HG03565 (cell line): ENCODE measurements around the gene MSRB1.

ENCODE experiments used
- ATAC-seq: cut with Tn5 transposase; IDR thresholded peaks from one replicate; pipeline ENCODE4 v1.9.1; 2021; ENCODE audit warnings: mild to moderate bottlenecking, moderate library complexity; ENCODE audit not compliant: unreplicated experiment

The MSRB1 gene

GRCh38 chr16:1979271-1980029 is 36.5 kb upstream of the MSRB1 start:
- ATAC-seq, result no peak

GRCh38 chr16:1978476-1979120 is 35.6 kb upstream of the MSRB1 start:
- no peak for ATAC-seq

- ATAC-seq, result no peak
Measured at GRCh38 chr16:1977875-1978268, 34.9 kb upstream of the MSRB1 start.

GRCh38 chr16:1976951-1977874 is 34.2 kb upstream of the MSRB1 start:
- no peak for ATAC-seq

GRCh38 chr16:1976216-1976520 is 33.2 kb upstream of the MSRB1 start:
- no peak for ATAC-seq

- ATAC-seq, result no peak
Measured at GRCh38 chr16:1975432-1976215, 32.6 kb upstream of the MSRB1 start.

GRCh38 chr16:1974157-1975070 is 31.4 kb upstream of the MSRB1 start:
- ATAC-seq, result no peak

- no peak for ATAC-seq
Measured at GRCh38 chr16:1973461-1974156, 30.6 kb upstream of the MSRB1 start.

GRCh38 chr16:1972490-1972877 is 29.5 kb upstream of the MSRB1 start:
- ATAC-seq, result no peak

GRCh38 chr16:1971796-1972489 is 28.9 kb upstream of the MSRB1 start, which contains the start of gene TBL3:
Gene TBL3 (plus strand): TSS chr16:1972053. CDS start chr16:1972165, 112 bp downstream.
- peak; percentile 73 for ATAC-seq

GRCh38 chr16:1968146-1968953 is 25.4 kb upstream of the MSRB1 start:
- no peak for ATAC-seq

- no peak for ATAC-seq
Measured at GRCh38 chr16:1966460-1966859, 23.5 kb upstream of the MSRB1 start, which contains the start of gene RNF151. Gene RNF151 (plus strand): TSS chr16:1966856. CDS start chr16:1966882, 26 bp downstream.

GRCh38 chr16:1965396-1966001 is 22.5 kb upstream of the MSRB1 start:
- no peak for ATAC-seq

- peak; percentile 76 for ATAC-seq
Measured at GRCh38 chr16:1964506-1965395, 21.8 kb upstream of the MSRB1 start, which contains the start of gene RPS2. Gene RPS2 (minus strand): TSS chr16:1964826. CDS start chr16:1964625, 201 bp downstream.

- no peak for ATAC-seq
Measured at GRCh38 chr16:1963806-1964505, 21.0 kb upstream of the MSRB1 start.
